Hypothalamus (tissue), 51 donors: ENCODE results near the gene CBX4.
"Not testable (repeated sequence)": the region's sequence is repeated elsewhere in the genome, so short reads cannot be mapped to it uniquely, and the experiment has no call there.

ENCODE experiments used
- DNase-seq, 51 donors: peaks; one replicate each; lab custom pipeline; 2025; lab: John Stamatoyannopoulos, UW

CBX4 gene

DNA sequence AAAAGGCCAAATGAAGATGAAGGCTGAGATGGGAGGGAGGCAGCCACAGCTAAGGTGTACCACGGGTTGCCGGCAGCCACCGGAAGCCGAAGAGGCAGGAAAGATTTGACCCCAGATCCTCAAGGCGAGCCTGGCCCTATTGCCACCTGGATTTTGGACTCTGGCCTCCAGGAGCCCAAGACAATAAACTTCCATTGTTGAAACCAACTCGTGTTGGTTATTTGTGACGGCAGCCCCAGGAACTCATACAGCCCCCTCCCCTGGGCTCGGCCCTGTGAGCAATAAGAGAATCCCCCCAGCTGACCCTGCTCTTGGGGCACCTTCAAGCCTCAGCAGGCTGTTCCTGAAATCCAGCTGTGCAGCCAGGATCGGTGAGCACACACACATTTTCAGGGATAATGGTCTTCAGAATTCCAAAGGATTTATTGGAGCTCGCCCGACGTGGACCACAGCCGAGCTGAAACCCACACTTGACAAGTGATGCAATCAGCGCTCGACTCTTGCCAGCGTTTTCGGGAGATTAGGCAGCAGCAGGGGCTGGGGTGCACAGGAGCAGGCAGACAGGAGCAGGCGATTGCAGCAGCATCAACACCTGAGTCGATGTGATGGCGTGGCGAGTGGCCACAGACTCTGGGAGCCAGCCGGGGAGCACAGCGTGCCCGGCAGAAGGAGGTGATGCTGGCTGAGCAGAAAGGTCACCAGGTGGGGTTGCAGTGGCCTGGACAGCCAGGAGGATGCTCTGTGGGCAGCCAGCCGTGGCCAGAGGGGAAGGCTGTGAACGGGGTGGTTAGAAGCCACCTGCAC is 22.4 kb upstream of the CBX4 start:
- no peak for DNase-seq

DNA sequence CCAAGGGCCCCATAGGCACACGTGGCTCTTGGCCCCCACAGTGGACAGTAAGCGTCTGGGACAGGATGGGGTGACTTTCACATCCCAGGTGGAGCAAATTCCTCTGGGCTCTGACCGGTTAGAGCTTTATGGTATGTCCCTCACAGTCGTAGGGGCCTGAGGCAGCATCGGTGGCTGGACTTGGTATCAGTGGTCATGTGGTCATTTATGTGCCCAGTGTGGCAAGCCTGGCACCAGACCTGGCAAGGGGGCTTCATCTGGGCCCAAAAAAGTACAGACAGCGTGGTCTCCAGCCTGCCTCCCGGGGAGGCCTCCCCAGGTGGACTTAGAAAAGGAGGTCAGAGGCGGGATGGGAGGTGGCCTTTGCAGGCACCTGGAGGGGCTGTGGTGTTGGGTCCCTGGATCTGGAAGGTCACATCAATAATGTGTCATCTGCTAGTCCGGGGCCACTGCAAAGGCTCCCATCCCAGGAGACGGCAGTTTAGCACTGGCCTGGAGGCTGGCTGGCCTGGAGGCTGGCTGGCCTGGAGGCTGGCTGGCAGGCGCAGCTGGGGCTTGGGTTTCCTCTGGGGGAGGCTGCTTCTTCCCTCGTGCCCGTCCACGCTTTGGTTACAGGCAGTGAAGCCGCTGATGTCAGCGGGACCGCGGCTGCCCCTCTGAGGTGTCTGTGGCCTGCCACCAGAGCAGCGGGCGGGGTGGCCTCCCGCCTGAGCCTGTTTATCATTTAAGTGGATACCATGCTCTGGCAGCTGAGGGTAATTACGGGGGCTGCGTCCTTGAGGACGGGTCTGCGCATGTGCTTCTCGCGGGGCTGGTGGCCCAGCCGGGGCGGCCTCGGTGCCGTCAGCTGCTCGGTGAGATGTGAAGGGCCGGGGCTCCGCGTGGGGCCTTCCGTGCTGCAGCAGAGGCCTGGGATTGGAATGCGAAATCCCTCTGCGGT is 20.7 kb upstream of the CBX4 start:
- no peak for DNase-seq

DNA sequence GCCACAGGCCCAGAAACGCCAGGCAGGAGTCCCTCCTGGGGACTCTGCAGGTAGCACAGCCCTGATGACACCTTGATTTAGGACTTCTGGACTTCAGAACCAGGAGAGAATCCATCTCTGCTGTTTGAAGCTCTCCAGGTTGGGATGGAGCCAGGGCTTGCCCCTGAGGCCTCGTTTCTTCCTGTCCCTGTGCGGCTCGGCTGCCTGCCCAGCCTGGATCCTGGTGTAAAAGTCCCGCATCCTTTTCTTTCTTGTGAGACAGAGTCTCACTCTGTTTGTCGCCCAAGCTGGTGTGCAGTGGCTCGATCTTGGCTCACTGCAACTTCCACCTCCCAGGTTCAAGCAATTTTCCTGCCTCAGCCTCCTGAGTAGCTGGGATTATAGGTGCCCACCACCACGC is 17.9 kb upstream of the CBX4 start:
- DNase-seq = no peak

DNA sequence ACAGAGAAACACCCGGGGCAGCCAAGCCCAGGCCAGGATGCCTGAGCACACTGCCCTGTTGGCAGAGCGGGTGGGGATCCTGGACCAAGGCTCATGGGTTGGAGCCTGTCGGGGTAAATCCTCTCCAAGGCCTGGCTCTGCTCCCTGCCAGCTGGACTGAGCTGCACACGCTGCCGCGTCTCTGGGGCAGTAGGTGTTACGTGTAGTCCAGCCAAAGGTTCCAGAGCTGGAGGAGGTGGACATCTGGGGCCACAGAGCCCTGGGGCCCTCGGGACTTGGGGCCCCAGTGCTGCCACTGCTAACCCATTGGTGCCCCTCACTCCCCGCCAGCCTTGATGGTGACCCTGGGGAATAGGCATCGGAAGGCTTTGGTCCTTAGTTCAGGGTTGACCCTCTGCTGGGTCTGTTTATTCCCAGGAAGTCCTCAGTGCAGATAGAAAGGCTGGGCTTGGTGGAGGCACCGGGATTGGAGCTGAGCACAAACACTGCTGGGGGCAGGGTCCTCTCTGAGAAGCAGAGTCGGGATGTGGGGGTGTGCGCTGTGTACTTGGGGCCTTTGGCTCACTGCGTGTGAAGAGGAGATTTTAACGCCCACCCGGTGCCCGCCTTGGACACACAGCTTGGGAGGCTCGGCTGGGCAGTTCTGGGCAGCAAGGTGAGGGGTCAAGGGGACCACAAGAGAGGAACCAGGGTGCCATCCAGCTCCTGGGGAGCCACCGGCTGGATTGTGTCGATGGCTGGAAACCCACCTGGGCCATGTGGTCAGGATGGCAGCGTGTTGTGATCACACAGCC is 16.3 kb upstream of the CBX4 start:
- peak in 4 of 51 donors; percentile 12 to 27 (median 14) for DNase-seq

DNA sequence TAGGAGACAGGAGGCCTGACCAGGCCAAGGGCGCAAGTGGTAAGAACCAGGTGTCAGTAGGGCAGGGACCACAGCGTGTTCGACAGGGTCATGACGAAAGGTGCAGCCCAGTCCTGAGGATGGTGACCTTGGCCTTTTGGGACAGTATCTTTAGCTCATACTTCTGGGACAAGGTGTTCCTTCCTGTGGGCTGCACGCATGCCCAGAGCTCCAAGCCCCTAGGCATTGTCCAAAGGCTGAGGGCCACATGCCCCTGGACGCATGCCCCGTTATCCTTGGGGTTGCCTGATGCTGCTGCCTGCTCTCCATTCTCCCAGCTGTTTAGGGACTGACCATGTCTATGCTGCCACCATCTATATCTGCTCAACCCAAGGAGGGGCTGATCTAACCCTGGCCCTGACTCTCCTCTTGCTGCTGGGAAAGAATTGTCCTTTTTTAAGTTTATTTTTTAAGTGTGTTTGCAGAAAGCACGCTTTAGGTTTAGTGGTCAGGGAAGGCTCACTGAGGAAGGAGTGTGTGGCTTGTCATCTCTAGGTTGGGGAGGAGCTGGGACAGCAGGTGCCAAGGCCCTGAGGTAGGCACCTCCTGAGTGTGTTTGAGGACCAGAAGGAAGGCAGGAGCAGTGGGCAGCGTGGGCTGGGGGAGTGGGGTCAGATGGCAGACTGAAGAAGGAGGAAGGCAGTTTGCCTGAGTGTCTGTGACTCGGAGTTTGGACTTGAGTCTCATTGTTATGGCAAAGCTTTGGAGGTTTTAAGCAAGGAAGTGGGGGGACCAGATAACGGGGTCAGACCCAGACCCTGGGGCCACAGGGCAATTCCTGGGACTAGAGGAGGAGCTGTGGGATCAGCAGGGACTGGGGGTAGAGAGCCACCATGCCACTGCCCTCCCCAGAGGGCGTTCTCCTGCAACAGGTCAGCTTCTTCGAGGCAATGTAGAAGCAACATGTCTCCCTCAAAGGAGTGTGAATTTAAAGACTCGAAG is 15.1 kb upstream of the CBX4 start:
- DNase-seq = no peak

DNA sequence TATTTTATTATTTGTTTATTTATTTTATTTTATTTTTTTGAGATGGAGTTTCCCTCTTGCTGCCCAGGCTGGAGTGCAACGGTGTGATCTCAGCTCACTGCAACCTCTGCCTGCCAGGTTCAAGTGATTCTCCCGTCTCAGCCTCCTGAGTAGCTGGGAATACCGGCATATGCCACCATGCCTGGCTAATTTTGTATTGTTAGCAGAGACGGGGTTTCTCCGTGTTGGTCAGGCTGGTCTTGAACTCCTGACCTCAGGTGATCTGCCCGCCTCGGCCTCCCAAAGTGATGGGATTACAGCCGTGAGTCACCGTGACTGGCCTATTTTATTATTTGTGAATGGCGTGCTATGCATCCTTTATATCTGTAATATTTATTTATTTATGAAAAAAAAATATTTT is 13.9 kb upstream of the CBX4 start:
- DNase-seq = not testable (repeated sequence)

DNA sequence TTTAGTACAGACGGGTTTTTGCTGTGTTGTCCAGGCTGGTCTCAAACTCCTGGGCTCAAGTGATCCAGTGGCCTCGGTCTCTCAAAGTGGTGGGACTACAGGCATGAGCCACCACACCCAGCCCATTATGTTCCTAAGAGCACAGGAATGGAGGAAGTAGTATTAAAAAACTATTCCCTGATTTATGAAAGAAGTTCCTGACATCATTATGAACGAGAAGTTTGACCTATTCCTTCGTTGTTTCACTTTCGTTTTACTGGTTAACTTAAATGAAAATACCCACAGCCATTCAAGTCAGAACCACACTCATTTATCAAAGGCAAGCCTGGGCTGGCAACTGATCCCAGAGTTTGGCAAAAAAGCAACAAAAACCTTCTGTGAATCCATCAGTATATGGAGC is 13.5 kb upstream of the CBX4 start:
- DNase-seq = no peak

DNA sequence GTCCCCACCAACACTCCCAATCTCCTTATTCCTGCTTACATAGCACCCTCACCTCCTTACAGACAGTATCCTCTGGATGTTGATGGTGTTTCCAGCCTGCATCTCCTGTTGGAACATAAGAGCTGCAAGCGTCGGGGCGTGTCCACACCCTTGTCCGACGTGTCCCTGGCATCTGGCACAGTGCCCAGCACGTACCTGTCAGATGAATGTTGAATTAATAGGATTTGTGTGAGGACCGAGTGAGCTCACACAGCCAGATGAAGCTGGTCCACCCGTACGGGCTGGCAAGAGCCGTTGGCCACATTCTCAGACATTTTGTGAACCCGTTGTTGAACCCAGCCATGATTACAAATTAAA is 12.2 kb upstream of the CBX4 start:
- DNase-seq = no peak

DNA sequence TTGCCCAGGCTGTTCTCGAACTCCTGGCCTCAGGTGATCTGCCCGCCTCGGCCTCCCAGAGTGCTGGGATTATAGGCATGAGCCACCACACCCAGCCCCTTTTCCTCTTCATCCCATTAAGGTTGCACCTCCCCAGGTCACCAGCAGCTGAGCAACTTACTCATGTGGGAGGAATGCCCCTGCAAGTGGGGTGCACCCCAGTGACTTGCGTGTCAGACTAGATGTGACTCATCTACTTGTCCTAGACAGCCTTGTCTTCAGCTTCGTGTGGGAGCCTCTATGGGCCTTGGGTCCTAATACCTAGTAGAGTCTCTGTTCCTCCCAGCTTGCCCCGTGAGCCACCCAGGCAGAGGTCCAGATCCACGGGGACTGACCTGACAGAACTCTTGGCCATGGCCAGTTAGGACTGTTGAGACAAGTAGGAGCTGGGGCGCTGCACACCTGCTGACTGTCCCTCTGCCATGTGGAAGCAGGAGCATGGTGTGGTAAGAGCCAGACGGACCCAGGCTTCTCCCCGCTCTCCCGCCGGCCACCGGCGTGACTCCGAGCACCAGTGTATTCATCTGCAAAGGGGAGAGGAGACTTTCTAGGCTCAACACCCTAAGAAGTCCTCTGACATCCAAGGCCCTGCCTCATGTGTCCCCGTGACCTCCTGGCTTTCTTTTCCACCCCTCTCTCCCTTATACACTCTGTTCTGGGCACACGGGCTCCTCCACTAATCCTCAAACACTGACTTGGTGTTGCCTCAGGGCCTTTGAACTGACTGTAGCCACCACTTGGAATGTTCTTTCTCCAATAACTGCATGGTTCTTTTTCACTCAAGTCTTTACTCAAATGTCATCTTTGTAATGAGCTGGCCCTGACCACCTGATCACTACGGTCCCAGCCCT is 11.6 kb upstream of the CBX4 start:
- no peak for DNase-seq

DNA sequence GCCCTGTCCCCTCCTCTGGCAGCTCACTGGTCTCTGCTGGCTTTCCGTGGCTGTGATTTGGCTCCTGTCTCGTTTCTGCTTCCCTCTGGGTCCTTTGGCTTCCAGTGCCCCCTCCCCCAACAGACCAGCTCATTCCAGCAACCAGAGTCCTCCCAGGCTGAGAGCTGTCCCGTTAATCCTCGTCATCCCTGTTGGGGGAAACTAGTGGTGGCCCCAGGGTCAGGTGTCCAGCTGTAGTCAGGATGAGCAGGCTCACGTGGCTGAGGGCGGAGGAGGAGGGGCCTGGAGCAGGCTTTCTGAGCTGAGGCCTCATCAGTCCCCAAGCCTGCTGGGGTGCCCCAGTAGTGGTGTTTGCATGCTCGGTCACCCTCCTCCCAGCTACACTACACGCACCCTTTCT is 10.7 kb upstream of the CBX4 start:
- DNase-seq = no peak

DNA sequence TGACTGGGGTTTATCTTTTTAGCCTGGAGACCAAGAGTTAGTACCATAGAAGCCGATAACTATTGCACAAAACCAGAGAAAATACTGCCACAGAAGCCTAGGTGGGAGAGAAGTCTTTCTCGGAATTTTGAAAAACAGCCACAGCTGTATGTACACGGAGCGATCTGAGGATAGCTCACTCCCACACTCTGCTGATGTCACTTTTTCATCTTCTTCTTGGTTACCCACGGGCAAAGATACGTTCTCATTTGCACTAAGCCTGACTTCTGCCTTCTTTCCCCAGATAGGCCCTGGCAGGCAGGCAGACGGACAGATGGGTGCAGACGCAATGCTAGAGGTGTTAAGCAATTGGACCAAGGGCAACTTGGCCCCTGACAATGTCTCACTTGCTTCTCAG is 9.1 kb upstream of the CBX4 start:
- DNase-seq = no peak

DNA sequence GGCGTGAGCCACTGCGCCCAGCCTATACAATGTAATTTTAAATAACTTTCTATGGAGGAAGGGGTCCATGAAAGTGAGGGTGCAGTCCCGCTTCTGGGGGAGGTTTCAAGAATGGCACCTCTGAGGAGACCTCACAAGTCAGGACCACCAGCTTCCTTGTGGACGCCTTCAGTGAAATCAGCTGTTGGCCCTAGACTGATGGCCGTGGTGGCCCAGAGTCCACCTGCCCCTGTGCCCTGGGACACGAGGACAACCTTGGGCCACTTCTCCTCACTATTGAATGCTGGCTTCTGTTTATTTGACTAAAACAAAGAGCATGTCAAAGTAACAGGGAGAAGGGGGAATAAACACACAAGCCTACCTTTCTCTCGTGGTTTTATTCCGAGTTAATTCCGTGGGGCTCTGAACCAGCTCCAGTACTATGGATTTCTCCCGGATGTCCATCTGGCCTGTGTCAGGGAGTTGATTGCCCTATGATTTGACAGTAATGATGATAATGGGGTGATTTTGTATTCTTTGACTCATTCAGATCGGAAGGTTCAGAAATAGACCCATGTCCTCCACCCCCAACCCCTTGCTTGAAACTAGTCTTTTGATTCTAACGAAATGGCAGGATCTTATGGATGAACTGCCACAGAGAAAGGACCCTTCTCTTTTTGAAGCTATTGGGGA is 8.6 kb upstream of the CBX4 start:
- no peak for DNase-seq

DNA sequence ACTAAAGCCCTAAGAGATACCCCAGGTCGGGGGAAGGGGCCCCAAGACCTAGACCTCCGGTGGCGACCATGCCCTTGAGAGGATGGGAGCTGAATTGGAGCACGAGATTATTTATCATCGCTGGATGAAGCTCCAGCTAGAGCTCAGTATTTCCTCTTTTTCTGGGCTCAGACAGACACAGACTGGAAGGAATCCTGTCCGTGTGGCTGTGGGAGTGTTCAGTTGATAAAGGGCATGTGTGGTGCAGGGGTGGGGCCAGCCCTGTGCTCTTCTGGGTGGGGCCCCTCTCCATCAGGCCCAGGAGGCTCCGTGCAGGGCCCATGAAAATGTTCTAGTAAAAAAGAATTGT is 6.3 kb upstream of the CBX4 start:
- peak in 1 of 51 donors; percentile 11 for DNase-seq

DNA sequence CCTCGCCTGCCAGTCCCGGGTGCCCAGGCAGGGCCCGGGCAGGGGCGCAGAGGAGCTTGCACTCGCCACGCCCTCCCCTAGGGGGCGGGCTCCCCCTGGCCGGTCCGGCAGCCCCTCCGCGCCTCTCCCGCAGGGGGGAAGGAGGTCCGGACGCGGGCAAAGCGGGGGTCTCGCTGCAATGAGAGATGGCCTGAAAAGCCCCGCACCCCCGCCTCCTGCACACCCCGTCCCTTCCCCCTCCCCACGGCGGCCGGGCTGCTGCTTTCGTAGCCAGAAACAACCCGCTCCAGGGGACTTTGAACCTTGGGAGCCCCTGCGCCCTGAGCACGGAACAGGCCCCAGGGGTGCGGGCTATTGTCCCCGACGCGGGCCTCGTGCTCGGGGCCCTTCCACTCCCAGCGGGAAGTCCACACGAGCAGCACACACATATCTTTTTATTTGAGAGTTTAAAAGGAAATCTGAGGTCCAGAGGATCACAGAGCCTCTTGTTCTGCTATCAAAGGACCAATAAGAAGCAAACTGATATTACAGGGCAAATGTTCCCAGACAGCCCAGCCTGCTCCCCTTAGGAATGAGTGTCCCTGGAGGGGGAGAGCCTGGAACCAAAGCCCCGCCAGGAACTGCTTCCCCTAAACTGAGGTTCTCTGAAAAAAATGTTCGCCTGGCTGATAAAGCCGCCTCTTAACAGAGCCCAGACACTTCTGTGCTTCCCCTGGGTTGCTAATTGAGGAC is 5.8 kb upstream of the CBX4 start:
- peak in 25 of 51 donors; percentile 13 to 68 (median 30) for DNase-seq

DNA sequence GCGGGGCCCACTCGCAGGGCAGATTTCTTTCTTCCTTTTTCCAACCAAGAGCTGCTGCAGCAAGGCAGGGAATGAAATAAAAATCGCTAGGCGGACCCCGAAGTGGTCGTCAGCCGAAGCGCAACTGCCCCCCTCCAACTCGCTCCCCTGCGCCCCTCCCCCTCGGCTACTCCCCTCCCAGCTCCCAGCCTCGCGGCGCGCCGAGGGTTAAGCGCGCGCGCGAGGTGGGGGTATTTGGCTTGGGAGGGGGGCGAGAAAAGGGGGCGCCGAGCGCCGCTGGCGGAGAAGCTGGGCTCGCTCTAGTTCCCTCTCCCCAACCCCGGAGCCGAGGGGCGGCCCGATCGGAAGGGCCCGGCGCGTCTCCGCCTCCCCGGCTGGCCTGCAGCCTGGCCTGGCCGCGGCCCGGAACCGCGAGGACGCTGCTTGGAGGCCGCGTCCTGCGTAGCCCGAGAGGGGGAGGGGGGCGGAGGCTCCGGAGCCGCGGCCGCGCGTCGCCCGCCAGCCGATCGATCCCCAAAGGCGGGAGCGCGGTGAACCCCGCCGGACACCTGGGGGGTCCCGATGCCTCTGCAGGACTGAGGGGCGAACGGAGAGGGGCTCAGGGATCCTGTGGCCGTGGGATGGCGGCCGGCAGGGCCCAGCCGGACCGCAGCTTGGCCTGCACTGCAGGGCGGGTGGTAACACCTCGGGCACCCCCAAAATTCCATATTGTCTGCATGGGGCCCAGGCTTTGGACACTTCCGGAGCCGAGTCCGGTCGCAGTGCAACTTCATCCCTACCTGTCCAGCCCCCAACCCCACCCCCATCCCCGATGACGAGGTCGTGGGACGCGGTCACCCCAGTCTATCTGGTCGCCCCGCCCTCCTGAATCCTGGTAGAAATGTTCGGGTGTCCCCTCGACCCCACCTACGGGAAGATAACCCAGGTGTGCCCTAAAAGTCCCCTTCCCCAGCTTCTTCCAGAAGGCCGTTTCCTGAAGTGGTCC is 4.9 kb upstream of the CBX4 start:
- DNase-seq = peak in 29 of 51 donors; percentile 8 to 66 (median 34)

DNA sequence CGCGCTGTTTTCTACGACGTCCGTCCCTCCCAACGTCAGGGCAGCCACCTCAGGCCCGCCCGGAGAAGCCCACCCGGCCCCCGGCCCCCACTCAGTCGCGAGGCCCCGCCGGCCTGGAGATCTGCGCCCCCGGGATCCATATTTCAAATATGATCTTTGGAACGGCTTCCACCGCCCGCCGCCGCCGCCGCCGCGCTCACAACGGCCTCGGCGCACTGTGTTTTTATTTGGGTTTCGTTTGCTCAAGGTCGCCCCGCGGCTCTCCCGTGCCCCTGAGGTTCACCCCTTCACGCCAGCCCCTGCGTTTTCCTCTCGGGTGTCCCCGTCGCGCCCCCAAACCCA is 4.2 kb upstream of the CBX4 start:
- DNase-seq = no peak
